Endothelial cell of umbilical vein (primary cell): ENCODE results near the gene SELENOO. TPM values are rescaled to one million over a fixed set of nuclear protein-coding genes. Genes with fewer than 3 reads are reported as not detected.

Experiments
- BruUV-seq: library from RNA; stranded (reverse); fragments of 400-500 nt; replicated peaks from 2 replicates; lab custom pipeline; 2021; lab: Mats Ljungman, UMichigan
- CTCF ChIA-PET: fragments of 300-600, 350-600 bp; sonication (Branson Sonifier 250); formaldehyde crosslinking; loops from one replicate; lab custom pipeline; 2021; ENCODE audit warnings: antibody characterized with exemption, inconsistent platforms; lab: Charles Lee
- POLR2A ChIA-PET: fragments of 300-600, 350-600 bp; sonication (Branson Sonifier 250); formaldehyde crosslinking; loops from one replicate; lab custom pipeline; 2021; ENCODE audit warnings: antibody characterized with exemption, inconsistent platforms; lab: Charles Lee
- DNase-seq: peaks from one replicate; pipeline ENCODE4 v3.0.0-alpha.2; 2011; ENCODE audit warnings: low read depth, low spot score
- FAIRE-seq: peaks from 2 replicates; lab custom pipeline; 2011; peaks lifted over from hg19 to GRCh38; lab: Jason Lieb, UNC
- H2AFZ ChIP-seq: 2 replicates; pipeline ENCODE4 v1.6.0; 2012; ENCODE audit warnings: low read depth, low read length, control low read depth, inconsistent platforms
- H3K27ac ChIP-seq: 2 replicates; pipeline ENCODE4 v1.5.1; 2011; ENCODE audit warnings: low read depth, mild to moderate bottlenecking, control low read depth, low read length, moderate library complexity; ENCODE audit not compliant: insufficient read depth
- H3K27me3 ChIP-seq, 2 experiments: 2 replicates each; pipeline versions ENCODE4 v1.6.0 to v1.6.1; 2011; ENCODE audit warnings: low read length in 2 of 2, mixed read lengths in 1 of 2; ENCODE audit not compliant: control insufficient read depth in 2 of 2, insufficient read depth in 2 of 2
- H3K36me3 ChIP-seq, 2 experiments: 2 replicates in 1 of 2; 3 replicates in 1 of 2; pipeline ENCODE4 v1.5.1; 2011; ENCODE audit warnings: low read length in 2 of 2, mild to moderate bottlenecking in 1 of 2, moderate library complexity in 1 of 2; ENCODE audit not compliant: control insufficient read depth in 2 of 2, insufficient read depth in 2 of 2; ENCODE audit errors: extremely low read depth in 1 of 2
- H3K4me1 ChIP-seq: 3 replicates; pipeline ENCODE4 v1.5.1; 2011; ENCODE audit warnings: mild to moderate bottlenecking, low read length; ENCODE audit not compliant: control insufficient read depth, insufficient read depth; ENCODE audit errors: extremely low read depth
- H3K4me2 ChIP-seq: 2 replicates; pipeline ENCODE4 v1.6.1; 2011; ENCODE audit warnings: low read length, control low read depth, mixed read lengths; ENCODE audit not compliant: insufficient read depth
- H3K4me3 ChIP-seq, 3 experiments: fragments of 200-600 bp in 1 of 3; sonication (generic), shearing (Covaris generic) in 1 of 3; replicated peaks in 1 of 3; 2 replicates each; pipeline ENCODE4 v1.5.1; 2011 to 2016; ENCODE audit warnings: control low read depth in 3 of 3, low read length in 3 of 3, mild to moderate bottlenecking in 2 of 3, inconsistent platforms in 1 of 3, low read depth in 1 of 3, moderate library complexity in 1 of 3; ENCODE audit not compliant: insufficient read depth in 1 of 3
- H3K79me2 ChIP-seq: 2 replicates; pipeline ENCODE4 v1.6.0; 2012; ENCODE audit warnings: low read length, inconsistent platforms; ENCODE audit not compliant: control insufficient read depth, insufficient read depth
- H3K9ac ChIP-seq: replicated peaks from 2 replicates; pipeline ENCODE3; 2011; ENCODE audit warnings: low read length, control low read depth; ENCODE audit not compliant: insufficient read depth; ENCODE audit errors: extremely low read depth
- H3K9me1 ChIP-seq: replicated peaks from 3 replicates; pipeline ENCODE4 v1.6.0; 2011; ENCODE audit warnings: mild to moderate bottlenecking, low read length; ENCODE audit not compliant: control insufficient read depth, insufficient read depth; ENCODE audit errors: extremely low read depth
- H3K9me3 ChIP-seq: replicated peaks from 2 replicates; pipeline ENCODE4 v1.5.1; 2012; ENCODE audit warnings: low read length, inconsistent platforms; ENCODE audit not compliant: control insufficient read depth, insufficient read depth
- H4K20me1 ChIP-seq: replicated peaks from 2 replicates; pipeline ENCODE3; 2011; ENCODE audit warnings: mild to moderate bottlenecking, low read length; ENCODE audit not compliant: control insufficient read depth, insufficient read depth; ENCODE audit errors: extremely low read depth
- EZH2 ChIP-seq: IDR thresholded peaks from 2 replicates; pipeline ENCODE4 v1.6.1; 2012; ENCODE audit warnings: borderline replicate concordance, low read depth, mild to moderate bottlenecking, moderate library complexity, low read length, inconsistent platforms; ENCODE audit not compliant: severe bottlenecking
- FOS ChIP-seq: IDR thresholded peaks from 2 replicates; pipeline ENCODE4 v1.6.1; 2011; ENCODE audit warnings: mild to moderate bottlenecking, low read length, moderate library complexity, borderline replicate concordance; ENCODE audit not compliant: insufficient read depth
- GATA2 ChIP-seq: IDR thresholded peaks from 2 replicates; pipeline ENCODE4 v1.7.0; 2011; ENCODE audit warnings: low read depth, mild to moderate bottlenecking, moderate library complexity, mixed read lengths, low read length; ENCODE audit not compliant: insufficient read length, insufficient read depth
- JUN ChIP-seq: IDR thresholded peaks from 2 replicates; pipeline ENCODE4 v1.6.1; 2011; ENCODE audit warnings: borderline replicate concordance, low read depth; ENCODE audit not compliant: insufficient read length, insufficient read depth
- MYC ChIP-seq: IDR thresholded peaks from one replicate; pipeline ENCODE4 v1.6.1; 2011; ENCODE audit warnings: mild to moderate bottlenecking, low read depth, low read length
- POLR2A ChIP-seq: IDR thresholded peaks from 2 replicates; pipeline ENCODE4 v1.6.1; 2012; ENCODE audit warnings: low read depth, mild to moderate bottlenecking, control low read depth, low read length
- POLR2AphosphoS5 ChIP-seq: IDR thresholded peaks from 2 replicates; pipeline ENCODE4 v1.6.1; 2012; ENCODE audit warnings: low read depth, mild to moderate bottlenecking, control low read depth, low read length, moderate library complexity; ENCODE audit not compliant: insufficient read depth
- dilution Hi-C: fragments of 300-500 bp; cut with MboI; formaldehyde crosslinking; loops from one replicate; pipeline ENCODE4 v1.15.0; 2019; ENCODE audit warnings: low sequenced_read_pairs; ENCODE audit not compliant: extremely low pct_ligation_motif_present
- intact Hi-C: fragments of 100-400 bp; cut with micrococcal nuclease; formaldehyde crosslinking; loops from one replicate; pipeline ENCODE4 v1.10.0; 2022
- polyA plus RNA-seq, 4 experiments: library from polyadenylated mRNA; depleted of rRNA in 3 of 4; stranded (reverse) in 3 of 4; unstranded in 1 of 4; fragments of >200 nt; gene quantifications; 2 replicates each; pipeline versions ENCODE4 v1.2.1 to v1.2.3, GENCODE V29; 2011 to 2012; ENCODE audit warnings: missing spikeins in 1 of 4
- total RNA-seq: library from RNA; stranded (reverse); gene quantifications from 2 replicates; pipeline ENCODE4 v1.2.3, GENCODE V29; 2021
- TF ChIP-seq, protein P1 (sequence below), 2 donors: IDR thresholded peaks; 1 replicate in 1 of 2; 2 replicates in 1 of 2; pipeline ENCODE4 v1.5.1; 2011; ENCODE audit warnings: low read length in 2 of 2, mild to moderate bottlenecking in 2 of 2, moderate library complexity in 2 of 2, control low read depth in 1 of 2, inconsistent platforms in 1 of 2, low read depth in 1 of 2; ENCODE audit not compliant: insufficient read depth in 1 of 2; ENCODE audit errors: extremely low read depth in 1 of 2
- TF ChIP-seq, protein P2 (sequence below): IDR thresholded peaks from 2 replicates; pipeline ENCODE4 v1.6.1; 2011; ENCODE audit not compliant: insufficient read depth, insufficient read length

SELENOO gene
- total and polyA plus RNA-seq, 2 donors (not counting 3 experiments of a cell fraction or from before 2014, with no cell fraction given), result 24.1 to 37.5 TPM

DNA sequence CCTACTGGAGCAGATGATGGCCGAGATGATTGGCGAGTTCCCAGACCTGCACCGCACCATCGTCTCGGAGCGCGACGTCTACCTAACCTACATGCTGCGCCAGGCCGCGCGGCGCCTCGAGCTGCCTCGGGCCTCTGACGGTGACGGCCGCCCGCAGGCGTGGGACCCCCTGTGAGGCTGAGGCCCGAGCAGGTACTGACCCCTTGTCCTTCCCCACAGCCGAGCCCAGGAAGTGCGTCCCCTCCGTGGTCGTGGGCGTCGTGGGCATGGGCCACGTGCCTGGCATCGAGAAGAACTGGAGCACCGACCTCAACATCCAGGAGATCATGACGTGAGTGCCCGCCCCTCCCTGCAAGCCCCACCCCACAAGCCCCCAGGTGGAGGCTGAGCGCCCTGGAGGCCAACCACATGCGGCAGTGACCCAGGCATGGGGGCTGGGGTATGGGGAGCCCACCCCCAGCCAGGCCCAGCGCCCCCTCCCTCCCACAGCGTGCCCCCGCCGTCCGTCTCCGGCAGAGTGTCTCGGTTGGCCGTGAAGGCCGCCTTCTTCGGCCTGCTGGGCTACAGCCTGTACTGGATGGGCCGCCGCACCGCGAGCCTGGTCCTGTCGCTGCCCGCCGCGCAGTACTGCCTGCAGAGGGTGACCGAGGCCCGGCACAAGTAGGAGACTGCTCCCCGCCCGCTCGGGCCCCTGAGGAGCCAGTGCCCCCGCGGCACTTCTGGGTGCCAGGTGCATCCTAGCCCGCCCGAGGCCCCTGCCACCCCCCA lies 2.8 kb upstream of the SELENOO start:
- Histone ChIP-seq H3K79me2 (peaks cover 26% of the 10 kb centered on the region), H3K9me3 (no peaks in the 10 kb centered on the region), H4K20me1 (no peaks in the 10 kb centered on the region), H3K36me3 (peaks cover 4 to 18% of the 10 kb centered on the region in 2 experiments), H2AFZ (no peak overlapping the region), H3K4me3 (no peak overlapping the region), H3K9me1 (no peaks in the 10 kb centered on the region), H3K4me2 (no peak overlapping the region), H3K27ac (no peak overlapping the region), H3K9ac (no peak overlapping the region), H3K27me3 (no peaks in the 10 kb centered on the region), H3K4me1 (peaks cover 18% of the 10 kb centered on the region)
- BruUV-seq, result no TSS peak
- dilution Hi-C loops, result no loop called here
- ChIA-PET POLR2A (no interaction called here), CTCF (no interaction called here)
- TF ChIP-seq MYC, result no peak
- no peak for TF ChIP-seq GATA2
- no peak for TF ChIP-seq EZH2
- no peak for TF ChIP-seq POLR2A
- TF ChIP-seq, protein P1, sequence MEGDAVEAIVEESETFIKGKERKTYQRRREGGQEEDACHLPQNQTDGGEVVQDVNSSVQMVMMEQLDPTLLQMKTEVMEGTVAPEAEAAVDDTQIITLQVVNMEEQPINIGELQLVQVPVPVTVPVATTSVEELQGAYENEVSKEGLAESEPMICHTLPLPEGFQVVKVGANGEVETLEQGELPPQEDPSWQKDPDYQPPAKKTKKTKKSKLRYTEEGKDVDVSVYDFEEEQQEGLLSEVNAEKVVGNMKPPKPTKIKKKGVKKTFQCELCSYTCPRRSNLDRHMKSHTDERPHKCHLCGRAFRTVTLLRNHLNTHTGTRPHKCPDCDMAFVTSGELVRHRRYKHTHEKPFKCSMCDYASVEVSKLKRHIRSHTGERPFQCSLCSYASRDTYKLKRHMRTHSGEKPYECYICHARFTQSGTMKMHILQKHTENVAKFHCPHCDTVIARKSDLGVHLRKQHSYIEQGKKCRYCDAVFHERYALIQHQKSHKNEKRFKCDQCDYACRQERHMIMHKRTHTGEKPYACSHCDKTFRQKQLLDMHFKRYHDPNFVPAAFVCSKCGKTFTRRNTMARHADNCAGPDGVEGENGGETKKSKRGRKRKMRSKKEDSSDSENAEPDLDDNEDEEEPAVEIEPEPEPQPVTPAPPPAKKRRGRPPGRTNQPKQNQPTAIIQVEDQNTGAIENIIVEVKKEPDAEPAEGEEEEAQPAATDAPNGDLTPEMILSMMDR (IDR thresholded peaks at IDR 0.05; ENCODE audit: extremely low read depth in 1 of 2, insufficient read depth in 1 of 2, low read depth in 1 of 2, low read length in 2 of 2), result no peak
- no peak for TF ChIP-seq JUN
- TF ChIP-seq, protein P2, sequence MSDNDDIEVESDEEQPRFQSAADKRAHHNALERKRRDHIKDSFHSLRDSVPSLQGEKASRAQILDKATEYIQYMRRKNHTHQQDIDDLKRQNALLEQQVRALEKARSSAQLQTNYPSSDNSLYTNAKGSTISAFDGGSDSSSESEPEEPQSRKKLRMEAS, result no peak
- no peak for TF ChIP-seq POLR2AphosphoS5
- TF ChIP-seq FOS, result no peak
- intact Hi-C loops, result no loop called here
- FAIRE-seq (no peak), DNase-seq (no peak)
